Epithelial cell of proximal tubule (primary cell): ENCODE results near the gene ADAMTSL3. TPM values are rescaled to one million over a fixed set of nuclear protein-coding genes. Genes with fewer than 3 reads are reported as not detected.
A peak's percentile ranks its signal among the peaks of the same experiment; 100 is the strongest.
"Not testable (repeated sequence)": the region's sequence is repeated elsewhere in the genome, so short reads cannot be mapped to it uniquely, and the experiment has no call there.

Experiments
- DNase-seq: peaks from one replicate; pipeline ENCODE4 v3.0.0-alpha.2; 2011; ENCODE audit warnings: low read depth
- H3K4me3 ChIP-seq: 2 replicates; pipeline ENCODE4 v1.5.1; 2011; ENCODE audit warnings: low read depth, mild to moderate bottlenecking, low read length
- CTCF ChIP-seq: conservative IDR thresholded peaks from 2 replicates; pipeline ENCODE4 v1.5.1; 2012; ENCODE audit warnings: low read depth, mild to moderate bottlenecking, low read length
- total RNA-seq: library from RNA; depleted of rRNA; stranded (reverse); fragments of >200 nt; gene quantifications from 2 replicates; pipeline ENCODE4 v1.2.3, GENCODE V29; 2015

Gene ADAMTSL3
- total RNA-seq, 1 donor from 2014 or later: 0.58 TPM

- no peak for TF ChIP-seq CTCF
- no peak overlapping the region for H3K4me3 ChIP-seq
- DNase-seq: no peak
Measured at GRCh38 chr15:83739629-83740028, 85.7 kb downstream of the ADAMTSL3 start.

- DNase-seq: no peak
- TF ChIP-seq CTCF: no peak
- no peak overlapping the region for H3K4me3 ChIP-seq
Measured at GRCh38 chr15:83745771-83746170, 91.8 kb downstream of the ADAMTSL3 start.

GRCh38 chr15:83746231-83746630, 92.3 kb downstream of the ADAMTSL3 start:
- TF ChIP-seq CTCF: no peak

GRCh38 chr15:83747050-83747717, 93.3 kb downstream of the ADAMTSL3 start:
- DNase-seq: no peak
- H3K4me3 ChIP-seq: no peak overlapping the region
- peak; percentile 63 for TF ChIP-seq CTCF

More at GRCh38 chr15:83746231-83746630, 92.3 kb downstream of the ADAMTSL3 start:
- H3K4me3 ChIP-seq: no peak overlapping the region
- no peak for DNase-seq

GRCh38 chr15:83747718-83748110, 93.8 kb downstream of the ADAMTSL3 start:
- no peak for TF ChIP-seq CTCF
- DNase-seq: no peak
- H3K4me3 ChIP-seq: no peak overlapping the region

- DNase-seq: no peak
- H3K4me3 ChIP-seq: no peak overlapping the region
- no peak for TF ChIP-seq CTCF
Measured at GRCh38 chr15:83753872-83754493, 100.1 kb downstream of the ADAMTSL3 start.

- not testable (repeated sequence) for DNase-seq, H3K4me3 ChIP-seq
Measured at GRCh38 chr15:83757291-83757690, 103.4 kb downstream of the ADAMTSL3 start.
